22Rv1 (cell line): ENCODE measurements around the gene NBAS.

Experiments used
- CTCF ChIP-seq: fragments of 450-650 bp; IDR thresholded peaks from 2 replicates; pipeline ENCODE4 v1.5.1; 2017; ENCODE audit warnings: mild to moderate bottlenecking
- ZFX ChIP-seq: fragments of 450-650 bp; IDR thresholded peaks from 2 replicates; pipeline ENCODE4 v1.6.1; 2017; ENCODE audit warnings: antibody characterized with exemption, borderline replicate concordance

- no peak for TF ChIP-seq CTCF
- TF ChIP-seq ZFX, result no peak
Measured at GRCh38 chr2:15363734-15364133, 197.4 kb downstream of the NBAS start.
